ENCODE results near the gene ZNF319.
"Not testable (repeated sequence)": the region's sequence is repeated elsewhere in the genome, so short reads cannot be mapped to it uniquely, and the experiment has no call there.

DNA sequence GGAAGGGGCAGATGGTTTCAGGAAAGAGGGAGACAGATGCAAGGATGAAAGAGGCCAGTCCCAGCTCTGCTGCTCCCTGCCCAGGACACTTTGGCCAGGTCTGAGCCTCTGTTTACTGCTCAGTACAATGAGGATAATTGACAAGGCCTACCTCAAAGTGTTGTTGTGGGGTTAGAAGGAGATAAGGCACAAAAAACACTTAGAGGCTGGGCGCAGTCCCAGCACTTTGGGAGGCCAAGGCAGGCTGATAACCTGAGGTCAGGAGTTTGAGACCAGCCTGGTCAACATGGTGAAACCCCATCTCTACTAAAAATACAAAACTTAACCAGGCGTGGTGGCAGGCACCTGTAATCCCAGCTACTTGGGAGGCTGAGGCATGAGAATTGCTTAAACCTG lies 22.4 kb downstream of the ZNF319 start:
- TF ChIP-seq POLR2A (IDR thresholded peaks at IDR 0.05; ENCODE audit: control extremely low read depth in 1 of 2, low read depth in 2 of 2, low read length in 2 of 2); EZH2 (IDR thresholded peaks at IDR 0.05; ENCODE audit: low read depth, low read length, severe bottlenecking); CHD1 (IDR thresholded peaks at IDR 0.05; ENCODE audit: low read depth, low read length); CHD2 (IDR thresholded peaks at IDR 0.05; ENCODE audit: low read length); JUN (IDR thresholded peaks at IDR 0.05; ENCODE audit: low read depth, low read length); POU5F1 (IDR thresholded peaks at IDR 0.05; ENCODE audit: low read depth, low read length); CTCF (IDR thresholded peaks at IDR 0.05; ENCODE audit: control extremely low read depth in 1 of 3, insufficient read depth in 1 of 3, low read depth in 1 of 3, low read length in 3 of 3); HDAC6 (IDR thresholded peaks at IDR 0.05; ENCODE audit: low read depth, low read length); EP300 (IDR thresholded peaks at IDR 0.05; ENCODE audit: borderline replicate concordance in 1 of 2, low read depth in 2 of 2, low read length in 2 of 2); GTF2F1 (IDR thresholded peaks at IDR 0.05; ENCODE audit: borderline replicate concordance, low read depth, low read length); TAF1 (IDR thresholded peaks at IDR 0.05; ENCODE audit: low read depth, low read length): not testable (repeated sequence)
- TF ChIP-seq, protein P1, sequence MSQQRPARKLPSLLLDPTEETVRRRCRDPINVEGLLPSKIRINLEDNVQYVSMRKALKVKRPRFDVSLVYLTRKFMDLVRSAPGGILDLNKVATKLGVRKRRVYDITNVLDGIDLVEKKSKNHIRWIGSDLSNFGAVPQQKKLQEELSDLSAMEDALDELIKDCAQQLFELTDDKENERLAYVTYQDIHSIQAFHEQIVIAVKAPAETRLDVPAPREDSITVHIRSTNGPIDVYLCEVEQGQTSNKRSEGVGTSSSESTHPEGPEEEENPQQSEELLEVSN (IDR thresholded peaks at IDR 0.05), result not testable (repeated sequence)
